Spleen (tissue), 11 donors: ENCODE results near the gene ZFYVE28. TPM values are rescaled to one million over a fixed set of nuclear protein-coding genes. Genes with fewer than 3 reads are reported as not detected.
A peak's percentile ranks its signal among the peaks of the same experiment; 100 is the strongest.

Experiments used
- DNase-seq: peaks from one replicate; pipeline ENCODE4 v3.0.0-alpha.2; 2020
- H3K27ac ChIP-seq, 8 donors: fragments of 200-600 bp; sonication (generic) in 7 of 8; 1 replicate in 4 of 8; 2 replicates in 4 of 8; pipeline versions ENCODE4 v1.5.0 to v1.8.0; 2016 to 2021; ENCODE audit warnings: inconsistent platforms in 4 of 8, mild to moderate bottlenecking in 4 of 8, moderate library complexity in 1 of 8
- H3K27me3 ChIP-seq, 7 donors: fragments of 200-600 bp; sonication (generic) in 6 of 7; replicated peaks in 1 of 7; 1 replicate in 4 of 7; 2 replicates in 3 of 7; pipeline versions ENCODE4 v1.5.0 to v1.8.0; 2016 to 2021; ENCODE audit warnings: inconsistent platforms in 3 of 7, mild to moderate bottlenecking in 1 of 7
- H3K36me3 ChIP-seq, 6 donors: fragments of 200-600 bp; sonication (generic) in 5 of 6; 1 replicate in 4 of 6; 2 replicates in 2 of 6; pipeline versions ENCODE4 v1.5.0 to v1.8.0; 2016 to 2021; ENCODE audit warnings: inconsistent platforms in 2 of 6
- H3K4me1 ChIP-seq, 6 donors: fragments of 200-600 bp; sonication (generic) in 5 of 6; 1 replicate in 3 of 6; 2 replicates in 3 of 6; pipeline versions ENCODE4 v1.5.0 to v1.8.0; 2016 to 2021; ENCODE audit warnings: inconsistent platforms in 3 of 6
- H3K4me3 ChIP-seq, 8 donors: fragments of 200-600 bp; sonication (generic) in 7 of 8; 1 replicate in 4 of 8; 2 replicates in 4 of 8; pipeline versions ENCODE4 v1.5.0 to v1.8.0; 2016 to 2021; ENCODE audit warnings: inconsistent platforms in 4 of 8, mild to moderate bottlenecking in 4 of 8, moderate library complexity in 2 of 8
- H3K9me3 ChIP-seq, 8 donors: fragments of 200-600 bp; sonication (generic) in 7 of 8; 1 replicate in 4 of 8; 2 replicates in 4 of 8; pipeline versions ENCODE4 v1.5.0 to v1.8.0; 2016 to 2021; ENCODE audit warnings: inconsistent platforms in 4 of 8
- CTCF ChIP-seq, 11 experiments: fragments of 200-600 bp in 7 of 11; fragments of 450-650 bp in 4 of 11; sonication (generic) in 4 of 11; IDR thresholded peaks in 8 of 11; conservative IDR thresholded peaks in 3 of 11; 1 replicate in 7 of 11; 2 replicates in 4 of 11; pipeline versions ENCODE4 v1.4.0 to v1.8.0; 2016 to 2021; ENCODE audit warnings: antibody characterized with exemption in 11 of 11, inconsistent platforms in 4 of 11, mild to moderate bottlenecking in 1 of 11
- POLR2A ChIP-seq, 3 donors: fragments of 450-650 bp; IDR thresholded peaks; one replicate each; pipeline ENCODE4 v1.5.1; 2017; ENCODE audit warnings: antibody characterized with exemption in 3 of 3, mild to moderate bottlenecking in 1 of 3
- POLR2AphosphoS5 ChIP-seq, 3 donors: sonication (generic); formaldehyde crosslinking; IDR thresholded peaks; one replicate each; pipeline ENCODE4 v1.5.1; 2017; ENCODE audit warnings: antibody characterized with exemption in 3 of 3
- WGBS, 5 donors: extraction: QIAGEN DNeasy Blood & Tissue Kit in 3 of 5; methylation state at CpG; one replicate each; pipeline versions ENCODE4 v1.1.5 to v1.1.7; 2013 to 2018; 5-methylcytosine and 5-hydroxymethylcytosine counted together
- intact Hi-C: fragments of 100-400 bp; cut with DNase I; formaldehyde crosslinking; loops from one replicate; pipeline ENCODE4 v1.15.0; 2023; ENCODE audit warnings: low total_unique reads
- polyA plus RNA-seq, 3 donors: library from polyadenylated mRNA; stranded (reverse); fragments of 200-250 nt; gene quantifications; one replicate each; pipeline ENCODE4 v1.2.1, GENCODE V29; 2013
- total RNA-seq, 7 donors: library from RNA; depleted of rRNA in 3 of 7; stranded (reverse); fragments of >200 nt in 3 of 7; fragmentation: NEBNext Ultra II Directional in 4 of 7; extraction: Animal tissue kit (Norgen Biotek cat#: 25700) in 4 of 7; gene quantifications; one replicate each; pipeline versions ENCODE4 v1.1.0 to v1.2.1, GENCODE V29; 2016 to 2021
- donor health status: healthy with polysubstance abuse.
- donor health status: DM: no; HTN: no; CAD: no; lungs with moderate emphysema.
- donor health status: DM: no; HTN: no; CAD: no.
- donor health status: Bipolar disorder and iron deficiency.
- donor health status: healthy.
- donor health status: DM: no; HTN: no; CAD: no.
- donor health status: DM: yes; HTN: yes; CAD: no.

The ZFYVE28 gene
- total and polyA plus RNA-seq, 10 donors, result 2.7 to 31.3 (median 12.6) TPM

- H3K36me3 ChIP-seq, result no peaks in the 10 kb centered on the region
- peak overlapping the region in 1 of 8 donors; percentile 15 for H3K4me3 ChIP-seq
- 23 to 34% (median 26%) methylated on average over 7 to 10 of the region's 10 CpGs for WGBS, 5 donors
- peak in 9 of 11 experiments; percentile 11 to 42 (median 24) for TF ChIP-seq CTCF (IDR thresholded peaks at IDR 0.05 in 8 of 11, conservative IDR thresholded peaks at IDR 0.05 in 3 of 11)
- TF ChIP-seq POLR2AphosphoS5 (IDR thresholded peaks at IDR 0.05), result peak in 2 of 3 donors; percentile 77 to 94
- TF ChIP-seq POLR2A (IDR thresholded peaks at IDR 0.05), result peak in 1 of 3 donors; percentile 58
- H3K4me1 ChIP-seq, result peaks cover 4 to 24% (median 18%) of the 10 kb centered on the region in 6 donors
- H3K27ac ChIP-seq, result peak overlapping the region; percentile 55 to 95 (median 68)
- intact Hi-C loops, result no loop called here
- no peaks in the 10 kb centered on the region for H3K27me3 ChIP-seq
- peak; percentile 90 for DNase-seq
- no peaks in the 10 kb centered on the region for H3K9me3 ChIP-seq
These were observed 136.7 kb downstream of the ZFYVE28 start for GRCh38 chr4:2281575-2282343.

GRCh38 chr4:2280531-2281300, 137.7 kb downstream of the ZFYVE28 start:
- no peak overlapping the region for H3K4me3 ChIP-seq
- 79 to 91% (median 87%) methylated on average over 10 to 13 of the region's 13 CpGs for WGBS, 5 donors
- peaks cover 4 to 24% (median 18%) of the 10 kb centered on the region in 6 donors for H3K4me1 ChIP-seq
- H3K27ac ChIP-seq, result peak overlapping the region in 4 of 8 donors; percentile 75 to 95 (median 78)
- DNase-seq, result peak; percentile 69
- H3K27me3 ChIP-seq, result no peaks in the 10 kb centered on the region
- no peak for TF ChIP-seq CTCF (IDR thresholded peaks at IDR 0.05 in 8 of 11, conservative IDR thresholded peaks at IDR 0.05 in 3 of 11)
- TF ChIP-seq POLR2AphosphoS5 (IDR thresholded peaks at IDR 0.05), result no peak
- no peak for TF ChIP-seq POLR2A (IDR thresholded peaks at IDR 0.05)
- intact Hi-C loops, result no loop called here
- no peaks in the 10 kb centered on the region for H3K36me3 ChIP-seq
- H3K9me3 ChIP-seq, result no peaks in the 10 kb centered on the region

DNA sequence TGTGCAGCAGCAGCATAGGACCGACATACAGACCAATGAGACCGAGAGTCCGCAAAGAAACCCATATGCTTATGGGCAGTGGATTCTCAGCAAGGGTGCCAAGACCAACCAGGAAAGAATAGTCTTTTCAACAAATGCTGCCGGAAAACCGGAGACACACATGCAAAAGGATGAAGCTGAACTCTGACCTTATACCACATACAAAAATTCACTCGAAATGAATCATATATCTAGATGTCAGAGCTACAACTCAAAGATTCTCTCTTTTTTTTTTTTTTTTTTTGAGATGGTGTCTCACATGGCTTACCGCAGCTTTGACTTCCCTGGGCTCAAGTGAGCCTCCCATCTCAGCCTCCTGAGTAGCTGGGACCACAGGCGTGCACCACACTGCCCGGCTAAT, 140.5 kb downstream of the ZFYVE28 start:
- TF ChIP-seq POLR2A (IDR thresholded peaks at IDR 0.05) (no peak), POLR2AphosphoS5 (IDR thresholded peaks at IDR 0.05) (no peak), CTCF (IDR thresholded peaks at IDR 0.05 in 8 of 11, conservative IDR thresholded peaks at IDR 0.05 in 3 of 11) (no peak)
- Histone ChIP-seq H3K4me1 (peaks cover 4 to 24% (median 18%) of the 10 kb centered on the region in 6 donors), H3K36me3 (peaks cover 0 to under 1% (median 0%) of the 10 kb centered on the region in 6 donors), H3K27me3 (no peaks in the 10 kb centered on the region), H3K9me3 (no peaks in the 10 kb centered on the region), H3K4me3 (no peak overlapping the region), H3K27ac (no peak overlapping the region)
- WGBS, 5 donors, result 85 to 94% (median 94%) methylated on average over 9 of the region's 9 CpGs
- intact Hi-C loops, result no loop called here
- DNase-seq, result peak; percentile 12
